ENCODE results near the gene CAMKK2.
"Not testable (repeated sequence)": the region's sequence is repeated elsewhere in the genome, so short reads cannot be mapped to it uniquely, and the experiment has no call there.

Gene CAMKK2

DNA sequence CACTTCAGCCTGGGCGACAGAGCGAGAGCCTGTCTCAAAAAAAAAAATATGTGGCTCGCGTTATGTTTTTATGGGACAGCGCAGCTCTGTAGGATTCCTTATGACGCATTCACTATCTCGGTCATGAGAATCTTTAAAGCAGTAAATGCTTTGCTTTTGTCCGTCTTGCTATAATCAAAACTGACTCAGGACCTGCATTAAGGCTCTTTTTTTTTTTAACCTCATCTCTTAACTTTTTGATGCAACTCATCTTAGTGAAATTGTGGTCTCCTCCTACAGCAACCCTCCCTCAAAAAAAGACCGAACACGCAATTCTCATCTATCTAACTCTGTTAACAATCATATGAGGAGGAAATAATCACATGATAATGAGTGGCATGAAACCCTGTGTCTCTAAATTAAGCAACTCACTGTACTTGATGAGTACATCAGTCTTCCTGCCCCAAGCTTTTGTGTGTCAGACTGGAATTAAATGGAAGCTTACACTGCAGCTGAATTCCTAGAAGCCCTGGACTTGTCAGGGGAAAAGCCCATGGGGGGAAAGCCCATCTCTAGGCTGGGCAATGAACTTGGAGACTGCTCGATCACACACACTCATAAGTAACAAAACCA is 82.2 kb downstream of the CAMKK2 start:
- no peak overlapping the region for H4K8ac ChIP-seq (ENCODE audit: low read depth, low read length)

DNA sequence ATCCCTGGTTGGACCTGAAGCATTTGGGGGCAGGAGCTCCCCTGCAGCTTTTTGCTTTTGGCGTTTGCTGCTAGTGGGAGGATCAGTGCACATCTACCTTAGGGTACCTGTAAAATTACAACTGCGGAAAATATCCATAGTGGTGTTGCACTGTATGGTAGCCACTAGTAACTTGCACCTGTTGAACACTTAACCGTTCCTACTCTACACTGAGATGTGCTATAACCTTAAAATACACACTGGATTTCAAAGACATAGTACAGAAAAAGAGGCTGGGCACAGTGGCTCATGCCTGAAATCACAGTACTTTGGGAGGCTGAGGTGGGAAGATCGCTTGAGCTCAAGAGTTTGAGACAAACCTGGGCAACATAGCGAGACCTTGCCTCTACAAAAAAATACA is 83.6 kb downstream of the CAMKK2 start:
- H2BK5ac ChIP-seq (ENCODE audit: low read length): no peak overlapping the region
- DNase-seq: no peak
- H2BK15ac ChIP-seq (replicated peaks; ENCODE audit: low read depth): no peak overlapping the region
- H3K27ac ChIP-seq (ENCODE audit: low read depth, low read length): no peak overlapping the region
- no peaks in the 10 kb centered on the region for H3K79me2 ChIP-seq (ENCODE audit: control insufficient read depth, insufficient read depth, low read length)
- no peaks in the 10 kb centered on the region for H3K27me3 ChIP-seq (ENCODE audit: insufficient read depth, low read length, poor library complexity)
- no peaks in the 10 kb centered on the region for H3K36me3 ChIP-seq (ENCODE audit: control insufficient read depth, insufficient read depth, low read length)
- H3K4me1 ChIP-seq (ENCODE audit: control insufficient read depth, low read depth, low read length): peaks cover 3% of the 10 kb centered on the region
- no peak overlapping the region for H3K23ac ChIP-seq (ENCODE audit: low read length)
- no peaks in the 10 kb centered on the region for H3K79me1 ChIP-seq (ENCODE audit: low read length)
- no peak overlapping the region for H3K56ac ChIP-seq (ENCODE audit: low read length)
- no peak overlapping the region for H2BK120ac ChIP-seq (ENCODE audit: low read depth, low read length)
- WGBS (ENCODE audit: extremely low coverage, insufficient coverage, low lambda C conversion rate): no CpG with 5 or more reads among the region's 5 CpGs
- no peak overlapping the region for H3K4me3 ChIP-seq (ENCODE audit: low read length)
- no peak overlapping the region for H4K8ac ChIP-seq (ENCODE audit: low read depth, low read length)
- no peak overlapping the region for H3K9ac ChIP-seq (ENCODE audit: low read length)
- H2AK5ac ChIP-seq (ENCODE audit: low read length): no peak overlapping the region
- H3K18ac ChIP-seq (ENCODE audit: low read length): no peak overlapping the region
- no peak overlapping the region for H4K5ac ChIP-seq (ENCODE audit: low read length)
- no peak overlapping the region for H3K4ac ChIP-seq (ENCODE audit: low read depth, low read length)
- H3K4me2 ChIP-seq (ENCODE audit: low read length): no peak overlapping the region

More for the DNA sequence above, 82.2 kb downstream of the CAMKK2 start:
- no peak overlapping the region for H3K23ac ChIP-seq (ENCODE audit: low read length)
- no peak overlapping the region for H3K18ac ChIP-seq (ENCODE audit: low read length)
- no peak overlapping the region for H3K4me2 ChIP-seq (ENCODE audit: low read length)
- H3K9ac ChIP-seq (ENCODE audit: low read length): no peak overlapping the region
- H2BK120ac ChIP-seq (ENCODE audit: low read depth, low read length): no peak overlapping the region
- no peaks in the 10 kb centered on the region for H3K36me3 ChIP-seq (ENCODE audit: control insufficient read depth, insufficient read depth, low read length)
- H3K27me3 ChIP-seq (ENCODE audit: insufficient read depth, low read length, poor library complexity): no peaks in the 10 kb centered on the region
- H3K4me1 ChIP-seq (ENCODE audit: control insufficient read depth, low read depth, low read length): peaks cover 3% of the 10 kb centered on the region
- H3K79me1 ChIP-seq (ENCODE audit: low read length): no peaks in the 10 kb centered on the region
- no peak overlapping the region for H3K4me3 ChIP-seq (ENCODE audit: low read length)
- no peak overlapping the region for H3K4ac ChIP-seq (ENCODE audit: low read depth, low read length)
- H2BK15ac ChIP-seq (replicated peaks; ENCODE audit: low read depth): no peak overlapping the region
- H3K27ac ChIP-seq (ENCODE audit: low read depth, low read length): no peak overlapping the region
- no peak overlapping the region for H2BK5ac ChIP-seq (ENCODE audit: low read length)
- H4K5ac ChIP-seq (ENCODE audit: low read length): no peak overlapping the region
- H2AK5ac ChIP-seq (ENCODE audit: low read length): no peak overlapping the region
- no peak overlapping the region for H3K56ac ChIP-seq (ENCODE audit: low read length)
- H3K79me2 ChIP-seq (ENCODE audit: control insufficient read depth, insufficient read depth, low read length): no peaks in the 10 kb centered on the region
- no CpG with 5 or more reads among the region's 11 CpGs for WGBS (ENCODE audit: extremely low coverage, insufficient coverage, low lambda C conversion rate)
- DNase-seq: no peak

DNA sequence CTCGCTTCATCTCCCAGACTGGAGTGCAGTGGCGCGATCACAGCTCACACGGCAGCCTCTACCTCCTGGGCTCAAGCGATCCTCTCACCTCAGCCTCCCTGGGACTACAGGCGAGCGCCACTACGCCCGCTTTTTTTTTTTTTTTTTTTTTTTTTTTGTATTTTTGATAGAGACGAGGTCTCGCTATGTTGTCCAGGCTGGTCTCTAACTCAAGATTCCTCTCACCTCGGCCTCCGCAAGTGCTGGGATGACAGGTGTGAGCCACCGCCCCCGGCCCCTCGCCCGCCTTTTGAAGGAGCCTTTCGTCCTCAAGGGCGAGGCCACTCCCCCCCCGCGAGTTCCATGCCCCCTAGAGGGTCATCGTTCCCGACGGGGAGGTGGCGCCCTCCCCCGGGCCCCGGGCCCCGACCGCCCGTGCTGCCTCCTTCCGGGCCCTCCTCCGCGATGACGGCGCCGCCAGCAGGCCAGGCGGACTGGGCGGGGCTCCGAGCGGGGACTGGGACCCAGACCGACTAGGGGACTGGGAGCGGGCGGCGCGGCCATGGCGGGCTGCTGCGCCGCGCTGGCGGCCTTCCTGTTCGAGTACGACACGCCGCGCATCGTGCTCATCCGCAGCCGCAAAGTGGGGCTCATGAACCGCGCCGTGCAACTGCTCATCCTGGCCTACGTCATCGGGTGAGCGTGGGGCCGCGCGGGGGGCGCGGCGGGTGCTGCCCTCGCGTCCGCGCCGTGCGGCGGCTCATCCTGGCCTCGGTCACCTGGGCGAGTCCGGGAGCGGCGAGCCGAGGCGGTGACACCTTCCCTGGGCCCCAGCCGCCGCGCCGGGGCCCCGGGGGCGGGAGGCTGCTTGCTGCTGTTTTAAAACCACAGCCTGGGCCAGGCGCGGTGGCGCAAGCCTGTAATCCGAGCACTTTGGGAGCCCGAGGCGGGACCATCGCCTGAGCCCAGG is 86.6 kb downstream of the CAMKK2 start, which contains the start of gene P2RX4:
P2RX4 (plus strand) TSS at position 506 of the 949 bp plus-strand sequence; CDS start at position 542, 36 bp downstream.
- Histone ChIP-seq H3K4me3 (ENCODE audit: low read length) (peak within 1 kb of the TSS; percentile 86), H3K27me3 (ENCODE audit: insufficient read depth, low read length, poor library complexity) (no peaks in the 10 kb centered on the region), H3K4me2 (ENCODE audit: low read length) (peak within 1 kb of the TSS; percentile 86), H3K27ac (ENCODE audit: low read depth, low read length) (peak within 1 kb of the TSS; percentile 71), H4K8ac (ENCODE audit: low read depth, low read length) (no peak within 1 kb of the TSS), H3K56ac (ENCODE audit: low read length) (peak within 1 kb of the TSS; percentile 99), H3K9ac (ENCODE audit: low read length) (peak within 1 kb of the TSS; percentile 95), H2BK5ac (ENCODE audit: low read length) (peak within 1 kb of the TSS; percentile 88), H4K5ac (ENCODE audit: low read length) (no peak within 1 kb of the TSS), H3K79me1 (ENCODE audit: low read length) (no peaks in the 10 kb centered on the region), H3K36me3 (ENCODE audit: control insufficient read depth, insufficient read depth, low read length) (no peaks in the 10 kb centered on the region), H3K18ac (ENCODE audit: low read length) (peak within 1 kb of the TSS; percentile 52), H2AK5ac (ENCODE audit: low read length) (no peak within 1 kb of the TSS), H2BK120ac (ENCODE audit: low read depth, low read length) (no peak within 1 kb of the TSS), H3K79me2 (ENCODE audit: control insufficient read depth, insufficient read depth, low read length) (no peaks in the 10 kb centered on the region), H2BK15ac (replicated peaks; ENCODE audit: low read depth) (no peak within 1 kb of the TSS), H3K23ac (ENCODE audit: low read length) (peak within 1 kb of the TSS; percentile 66), H3K4ac (ENCODE audit: low read depth, low read length) (peak within 1 kb of the TSS; percentile 0), H3K4me1 (ENCODE audit: control insufficient read depth, low read depth, low read length) (peaks cover 3% of the 10 kb centered on the region)
- peak; percentile 90 for DNase-seq
- no CpG with 5 or more reads among the region's 97 CpGs for WGBS (ENCODE audit: extremely low coverage, insufficient coverage, low lambda C conversion rate)

DNA sequence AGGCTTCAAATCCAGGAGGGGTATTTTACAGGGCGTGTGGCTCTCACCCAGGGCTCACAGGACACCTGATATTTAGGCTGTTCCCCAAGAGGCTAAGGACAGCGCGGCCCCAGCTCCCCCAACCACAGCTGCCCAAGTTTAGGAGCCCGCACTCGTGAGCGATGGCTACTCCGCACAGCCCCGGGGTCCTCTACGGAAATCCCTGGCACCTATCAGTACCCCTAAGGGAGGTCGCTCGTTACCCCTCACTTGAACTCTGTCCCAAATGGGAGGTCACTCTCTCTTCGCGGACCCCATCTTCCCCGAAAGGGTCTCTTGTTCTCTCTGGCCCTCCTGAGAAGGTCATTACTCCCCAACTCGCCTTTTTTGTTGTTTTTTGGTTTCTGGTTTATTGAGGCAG is 87.3 kb downstream of the CAMKK2 start:
- Histone ChIP-seq H3K36me3 (ENCODE audit: control insufficient read depth, insufficient read depth, low read length) (no peaks in the 10 kb centered on the region), H3K23ac (ENCODE audit: low read length) (no peak overlapping the region), H3K79me2 (ENCODE audit: control insufficient read depth, insufficient read depth, low read length) (no peaks in the 10 kb centered on the region), H3K4me1 (ENCODE audit: control insufficient read depth, low read depth, low read length) (peaks cover 3% of the 10 kb centered on the region), H3K27me3 (ENCODE audit: insufficient read depth, low read length, poor library complexity) (no peaks in the 10 kb centered on the region), H2BK5ac (ENCODE audit: low read length) (no peak overlapping the region), H2BK15ac (replicated peaks; ENCODE audit: low read depth) (no peak overlapping the region), H4K8ac (ENCODE audit: low read depth, low read length) (no peak overlapping the region), H2BK120ac (ENCODE audit: low read depth, low read length) (no peak overlapping the region), H3K18ac (ENCODE audit: low read length) (no peak overlapping the region), H2AK5ac (ENCODE audit: low read length) (no peak overlapping the region), H3K4me2 (ENCODE audit: low read length) (no peak overlapping the region), H3K4me3 (ENCODE audit: low read length) (no peak overlapping the region), H3K79me1 (ENCODE audit: low read length) (no peaks in the 10 kb centered on the region), H3K4ac (ENCODE audit: low read depth, low read length) (no peak overlapping the region), H4K5ac (ENCODE audit: low read length) (no peak overlapping the region), H3K9ac (ENCODE audit: low read length) (no peak overlapping the region), H3K27ac (ENCODE audit: low read depth, low read length) (no peak overlapping the region), H3K56ac (ENCODE audit: low read length) (peak overlapping the region; percentile 22)
- WGBS (ENCODE audit: extremely low coverage, insufficient coverage, low lambda C conversion rate): no CpG with 5 or more reads among the region's 15 CpGs
- DNase-seq: no peak

DNA sequence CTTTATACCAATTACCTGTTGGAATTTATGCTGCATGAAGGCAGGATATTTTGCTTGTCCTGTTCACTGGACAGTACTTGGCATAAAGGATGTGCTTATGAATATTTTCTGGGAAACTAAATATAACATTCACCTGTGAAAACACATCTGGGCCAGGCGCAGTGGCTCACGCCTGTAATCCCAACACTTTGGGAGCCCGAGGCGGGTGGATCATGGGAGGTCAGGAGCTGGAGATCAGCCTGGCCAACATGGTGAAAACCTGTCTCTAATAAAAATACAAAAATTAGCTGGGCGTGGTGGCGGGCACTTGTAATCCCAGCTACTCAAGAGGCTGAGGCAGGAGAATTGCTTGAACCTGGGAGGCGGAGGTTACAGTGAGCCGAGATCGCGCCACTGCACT is 87.9 kb downstream of the CAMKK2 start:
- not testable (repeated sequence) for H2BK5ac ChIP-seq (ENCODE audit: low read length)

More for the DNA sequence above, 87.9 kb downstream of the CAMKK2 start:
- H3K79me1 ChIP-seq (ENCODE audit: low read length); H3K79me2 ChIP-seq (ENCODE audit: control insufficient read depth, insufficient read depth, low read length); H2BK120ac ChIP-seq (ENCODE audit: low read depth, low read length); H3K27ac ChIP-seq (ENCODE audit: low read depth, low read length); H3K27me3 ChIP-seq (ENCODE audit: insufficient read depth, low read length, poor library complexity); H3K23ac ChIP-seq (ENCODE audit: low read length); H3K4ac ChIP-seq (ENCODE audit: low read depth, low read length); H3K4me2 ChIP-seq (ENCODE audit: low read length); H2AK5ac ChIP-seq (ENCODE audit: low read length); H4K5ac ChIP-seq (ENCODE audit: low read length); H3K36me3 ChIP-seq (ENCODE audit: control insufficient read depth, insufficient read depth, low read length); H2BK15ac ChIP-seq (replicated peaks; ENCODE audit: low read depth); H3K18ac ChIP-seq (ENCODE audit: low read length); H3K4me3 ChIP-seq (ENCODE audit: low read length); H3K4me1 ChIP-seq (ENCODE audit: control insufficient read depth, low read depth, low read length); DNase-seq; H3K9ac ChIP-seq (ENCODE audit: low read length); H4K8ac ChIP-seq (ENCODE audit: low read depth, low read length); H3K56ac ChIP-seq (ENCODE audit: low read length): not testable (repeated sequence)
- WGBS (ENCODE audit: extremely low coverage, insufficient coverage, low lambda C conversion rate): no CpG with 5 or more reads among the region's 10 CpGs
